Heart left ventricle (tissue), 13 donors: Measurements from ENCODE around the gene HRH2.

ENCODE experiments used
- POLR2A ChIP-seq, 2 donors: fragments of 450-650 bp; IDR thresholded peaks; one replicate each; pipeline ENCODE4 v1.6.1; 2017; ENCODE audit warnings: antibody characterized with exemption in 2 of 2, mild to moderate bottlenecking in 2 of 2, moderate library complexity in 2 of 2
- TF ChIP-seq, protein P1 (sequence below), 12 donors: fragments of 200-600 bp; sonication (generic) in 4 of 12; IDR thresholded peaks; one replicate each; pipeline versions ENCODE4 v1.5.0 to v1.8.0; 2018 to 2022; ENCODE audit warnings: antibody characterized with exemption in 12 of 12, mild to moderate bottlenecking in 5 of 12
- donor health status: ischemic (EF 13 %, LVEDD 7.1; RV severe dilation, severe dysfunction).
- donor health status: DM: no; HTN: yes; CAD: no.
- donor health status: DM: no; HTN: no; CAD: no.
- donor health status: ischemic (EF 25% LVEDD 6.9; RV normal size, moderate dysfunction).
- donor health status: ischemic (EF 25% LVEDD 5.7; RV mildly dilated, moderate dysfunction).
- donor health status: ischemic (EF 35%, LVEDD 5.7; RV mildly dilated, moderate dysfunction).
- donor health status: nonischemic (EF 11% LVEDD 7.7; RV severe dilation, severe dysfunction).
- donor health status: DM: yes; HTN: yes; CAD: no.
- donor health status: PGD.
- donor health status: ischemic (EF 29% LVEDD 5.4; RV normal size, mild dysfunction).
- donor health status: nonischemic (EF 23%, LVEDD 6.1; RV moderate dilation, normal function).

DNA sequence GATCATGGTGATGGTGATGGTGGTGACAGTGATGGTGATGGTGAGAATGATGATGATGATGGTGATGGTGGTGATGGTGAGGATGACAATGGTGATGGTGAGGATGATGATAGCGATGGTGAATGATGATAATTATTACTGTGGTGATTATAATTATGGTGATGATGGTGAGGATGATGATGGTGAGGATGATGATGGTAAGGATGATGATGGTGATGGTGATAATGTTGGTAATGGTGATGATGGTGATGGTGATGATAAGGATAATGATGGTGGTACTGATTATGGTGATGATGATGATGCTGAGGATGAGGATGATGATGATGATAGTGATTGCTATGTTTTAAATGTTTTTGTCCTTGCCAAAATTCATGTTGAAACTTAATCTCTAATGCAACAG lies 37.3 kb upstream of the HRH2 start:
- TF ChIP-seq POLR2A (IDR thresholded peaks at IDR 0.05), result no peak
- TF ChIP-seq, protein P1, sequence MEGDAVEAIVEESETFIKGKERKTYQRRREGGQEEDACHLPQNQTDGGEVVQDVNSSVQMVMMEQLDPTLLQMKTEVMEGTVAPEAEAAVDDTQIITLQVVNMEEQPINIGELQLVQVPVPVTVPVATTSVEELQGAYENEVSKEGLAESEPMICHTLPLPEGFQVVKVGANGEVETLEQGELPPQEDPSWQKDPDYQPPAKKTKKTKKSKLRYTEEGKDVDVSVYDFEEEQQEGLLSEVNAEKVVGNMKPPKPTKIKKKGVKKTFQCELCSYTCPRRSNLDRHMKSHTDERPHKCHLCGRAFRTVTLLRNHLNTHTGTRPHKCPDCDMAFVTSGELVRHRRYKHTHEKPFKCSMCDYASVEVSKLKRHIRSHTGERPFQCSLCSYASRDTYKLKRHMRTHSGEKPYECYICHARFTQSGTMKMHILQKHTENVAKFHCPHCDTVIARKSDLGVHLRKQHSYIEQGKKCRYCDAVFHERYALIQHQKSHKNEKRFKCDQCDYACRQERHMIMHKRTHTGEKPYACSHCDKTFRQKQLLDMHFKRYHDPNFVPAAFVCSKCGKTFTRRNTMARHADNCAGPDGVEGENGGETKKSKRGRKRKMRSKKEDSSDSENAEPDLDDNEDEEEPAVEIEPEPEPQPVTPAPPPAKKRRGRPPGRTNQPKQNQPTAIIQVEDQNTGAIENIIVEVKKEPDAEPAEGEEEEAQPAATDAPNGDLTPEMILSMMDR (IDR thresholded peaks at IDR 0.05), result no peak
